H1 (cell line): ENCODE measurements around the gene ACAP1. TPM values are rescaled to one million over a fixed set of nuclear protein-coding genes. Genes with fewer than 3 reads are reported as not detected.

Source experiments
- BCL11A ChIP-seq, 2 experiments: IDR thresholded peaks; one replicate each; pipeline ENCODE4 v1.6.1; 2011; ENCODE audit warnings: low read depth in 2 of 2, low read length in 2 of 2, mild to moderate bottlenecking in 2 of 2
- KDM1A ChIP-seq: fragments of 200-600, 300-600 bp; sonication (generic); IDR thresholded peaks from 2 replicates; pipeline ENCODE4 v1.7.1; 2016; ENCODE audit warnings: mild to moderate bottlenecking, low read length, borderline replicate concordance
- POLR2AphosphoS5 ChIP-seq: IDR thresholded peaks from 2 replicates; pipeline ENCODE4 v1.6.1; 2011; ENCODE audit warnings: low read depth, low read length
- polyA plus RNA-seq, 7 experiments: library from polyadenylated mRNA; depleted of rRNA in 3 of 7; stranded (reverse) in 5 of 7; unstranded in 2 of 7; fragments of >200 nt in 5 of 7; fragments of 200-250 nt in 2 of 7; gene quantifications; 1 replicate in 5 of 7; 2 replicates in 1 of 7; 4 replicates in 1 of 7; pipeline versions ENCODE4 v1.2.1 to v1.2.3, GENCODE V29; 2011 to 2013; ENCODE audit warnings: missing spikeins in 2 of 7, mixed read lengths in 2 of 7
- total RNA-seq: library from RNA; stranded (reverse); fragmentation: NEBNext Ultra II Directional; extraction: Animal tissue kit (Norgen Biotek cat#: 25700); gene quantifications from 2 replicates; pipeline ENCODE4 v1.2.1, GENCODE V29; 2021

The ACAP1 gene
- total and polyA plus RNA-seq, 2 of the 8 experiments (the other 6 are each of a cell fraction or from before 2014, with no cell fraction given) = 11.9 to 45.1 TPM

GRCh38 chr17:7388856-7389255 lies 52.5 kb downstream of the ACAP1 start (continued):
- TF ChIP-seq KDM1A (no peak), BCL11A (IDR thresholded peaks at IDR 0.05; ENCODE audit: low read depth in 2 of 2, low read length in 2 of 2) (no peak), POLR2AphosphoS5 (no peak)
- TF ChIP-seq, all 59 proteins: peak for 0
